HepG2 (cell line): ENCODE data around the gene LEPR. TPM values are rescaled to one million over a fixed set of nuclear protein-coding genes. Genes with fewer than 3 reads are reported as not detected.
A peak's percentile ranks its signal among the peaks of the same experiment; 100 is the strongest.

ENCODE experiments used
- ATAC-seq: fragments of 200-7000 bp; cut with Tn5 transposase; 3 replicates; pipeline ENCODE4 v1.9.1; 2020; ENCODE audit warnings: mild to moderate bottlenecking, moderate library complexity
- BruUV-seq: library from RNA; stranded (reverse); fragments of 400-500 nt; replicated peaks from 2 replicates; lab custom pipeline; 2021; lab: Mats Ljungman, UMichigan
- CTCF ChIA-PET: fragments of 300-600 bp; formaldehyde crosslinking; extraction: SDS; loops from one replicate; lab custom pipeline; 2021; ENCODE audit warnings: low total read pairs, inconsistent platforms, low intra/inter-chr PET ratio; lab: Yijun Ruan, JAX
- POLR2A ChIA-PET: fragments of 350-600 bp; sonication (Branson Sonifier 250); formaldehyde crosslinking; loops from one replicate; lab custom pipeline; 2020; ENCODE audit warnings: antibody characterized with exemption, inconsistent platforms; lab: Yijun Ruan, JAX
- DNase-seq: peaks from one replicate; pipeline ENCODE4 v3.0.0-alpha.2; 2015; ENCODE audit warnings: low spot score
- FAIRE-seq: peaks from 3 replicates; lab custom pipeline; 2011; peaks lifted over from hg19 to GRCh38; lab: Jason Lieb, UNC
- H2AFZ ChIP-seq: one replicate; pipeline ENCODE4 v1.6.1; 2011; ENCODE audit warnings: low read length, inconsistent platforms
- H3K27ac ChIP-seq: fragments of 300-600 bp; 3 replicates; pipeline ENCODE4 v1.8.0; 2011; ENCODE audit warnings: mixed run types, mild to moderate bottlenecking, mixed read lengths, low read length, inconsistent platforms; ENCODE audit not compliant: insufficient read depth; ENCODE audit errors: extremely low read length
- H3K27me3 ChIP-seq, 2 experiments: fragments of 200-600 bp in 1 of 2; 2 replicates in 1 of 2; 3 replicates in 1 of 2; pipeline versions ENCODE4 v1.6.0 to v1.8.0; 2011; ENCODE audit warnings: low read length in 2 of 2, mild to moderate bottlenecking in 2 of 2, moderate library complexity in 2 of 2, inconsistent platforms in 1 of 2; ENCODE audit not compliant: insufficient read depth in 2 of 2, control insufficient read depth in 1 of 2
- H3K36me3 ChIP-seq, 2 experiments: fragments of 200-600 bp in 1 of 2; replicated peaks in 1 of 2; 2 replicates in 1 of 2; 3 replicates in 1 of 2; pipeline versions ENCODE4 v1.5.1 to v1.8.0; 2011; ENCODE audit warnings: low read length in 2 of 2, inconsistent platforms in 1 of 2; ENCODE audit not compliant: insufficient read depth in 2 of 2, control insufficient read depth in 1 of 2
- H3K4me1 ChIP-seq: 2 replicates; pipeline ENCODE4 v1.5.1; 2012; ENCODE audit warnings: low read length, inconsistent platforms; ENCODE audit not compliant: insufficient read depth
- H3K4me2 ChIP-seq: 2 replicates; pipeline ENCODE4 v1.6.0; 2011; ENCODE audit warnings: low read depth, low read length, inconsistent platforms
- H3K4me3 ChIP-seq, 3 experiments: fragments of 200-600 bp in 1 of 3; sonication (generic), shearing (Covaris generic) in 1 of 3; replicated peaks in 1 of 3; 2 replicates each; pipeline ENCODE4 v1.5.1; 2011 to 2016; ENCODE audit warnings: low read length in 3 of 3, inconsistent platforms in 2 of 3, low read depth in 2 of 3, mild to moderate bottlenecking in 2 of 3, control low read depth in 1 of 3, mixed read lengths in 1 of 3; ENCODE audit not compliant: insufficient read depth in 1 of 3
- H3K79me2 ChIP-seq: one replicate; pipeline ENCODE4 v1.6.1; 2011; ENCODE audit warnings: low read length, inconsistent platforms; ENCODE audit not compliant: insufficient read depth
- H3K9ac ChIP-seq: 2 replicates; pipeline ENCODE4 v1.6.0; 2011; ENCODE audit warnings: mild to moderate bottlenecking, low read depth, low read length, inconsistent platforms; ENCODE audit not compliant: insufficient read depth
- H3K9me3 ChIP-seq: 2 replicates; pipeline ENCODE4 v1.5.1; 2012; ENCODE audit warnings: mild to moderate bottlenecking, low read length
- H4K20me1 ChIP-seq: 2 replicates; pipeline ENCODE4 v1.6.0; 2011; ENCODE audit warnings: inconsistent platforms, mild to moderate bottlenecking, low read length, moderate library complexity; ENCODE audit not compliant: insufficient read depth
- CEBPB ChIP-seq: IDR thresholded peaks from 2 replicates; pipeline ENCODE4 v1.6.1; 2011; ENCODE audit warnings: low read depth, low read length, improper control_type of control experiment, borderline replicate concordance
- CEBPG ChIP-seq: IDR thresholded peaks from 2 replicates; pipeline ENCODE4 v1.6.1; 2016
- KMT2B ChIP-seq: IDR thresholded peaks from 2 replicates; pipeline ENCODE4 v1.6.1; 2016; ENCODE audit warnings: missing genetic modification reagents, missing compliant biosample characterization
- MIER3 ChIP-seq: IDR thresholded peaks from 2 replicates; pipeline ENCODE4 v1.6.1; 2016; ENCODE audit warnings: missing compliant biosample characterization, borderline replicate concordance
- TBX2 ChIP-seq: sonication (generic); formaldehyde crosslinking; IDR thresholded peaks from 2 replicates; pipeline ENCODE4 v1.5.0; 2020; ENCODE audit warnings: missing genetic modification reagents, mild to moderate bottlenecking, borderline replicate concordance
- ZBTB1 ChIP-seq: sonication (generic); formaldehyde crosslinking; IDR thresholded peaks from 2 replicates; pipeline ENCODE4 v1.4.0; 2020; ENCODE audit warnings: missing genetic modification reagents, borderline replicate concordance
- ZBTB14 ChIP-seq: sonication (generic); formaldehyde crosslinking; IDR thresholded peaks from 2 replicates; pipeline ENCODE4 v1.4.0; 2020; ENCODE audit warnings: missing genetic modification reagents
- ZNF30 ChIP-seq: sonication (generic); formaldehyde crosslinking; IDR thresholded peaks from 2 replicates; pipeline ENCODE4 v1.5.0; 2020; ENCODE audit warnings: mild to moderate bottlenecking, missing genetic modification reagents
- ZNF781 ChIP-seq: sonication (generic); formaldehyde crosslinking; IDR thresholded peaks from 2 replicates; pipeline ENCODE4 v1.5.1; 2020; ENCODE audit warnings: borderline replicate concordance, mild to moderate bottlenecking, missing genetic modification reagents; ENCODE audit errors: not compliant biosample characterization
- ZSCAN20 ChIP-seq: sonication (generic); formaldehyde crosslinking; IDR thresholded peaks from 2 replicates; pipeline ENCODE4 v1.4.0; 2020; ENCODE audit warnings: missing genetic modification reagents, mild to moderate bottlenecking, borderline replicate concordance
- WGBS: methylation state at CpG from one replicate; pipeline ENCODE4 v1.1.6; 2017; ENCODE audit warnings: low lambda C conversion rate; 5-methylcytosine and 5-hydroxymethylcytosine counted together
- in situ Hi-C: cut with HindIII; loops from 2 replicates; pipeline ENCODE4 v1.10.0; 2017; ENCODE audit warnings: low pct_unique_long_range_greater_than_20kb; ENCODE audit not compliant: extremely low pct_ligation_motif_present
- intact Hi-C: fragments of 100-400 bp; cut with micrococcal nuclease; formaldehyde crosslinking; loops from one replicate; pipeline ENCODE4 v1.10.0; 2022; ENCODE audit not compliant: unreplicated experiment
- polyA plus RNA-seq, 8 experiments: library from polyadenylated mRNA; depleted of rRNA in 3 of 8; stranded (reverse) in 7 of 8; unstranded in 1 of 8; fragments of >200 nt; fragmentation: Illumina TruSeq in 4 of 8; extraction: Trizol in 4 of 8; gene quantifications; 2 replicates each; pipeline versions ENCODE4 v1.2.1 to v1.2.3, GENCODE V29; 2011 to 2016; ENCODE audit warnings: low read depth in 4 of 8, missing spikeins in 1 of 8, mixed read lengths in 1 of 8; ENCODE audit not compliant: insufficient read depth in 1 of 8
- total RNA-seq, 5 experiments: library from RNA; depleted of rRNA; stranded (reverse); fragments of >200 nt; fragmentation: Illumina TruSeq; extraction: Trizol; gene quantifications; 2 replicates each; pipeline ENCODE4 v1.2.3, GENCODE V29; 2016; ENCODE audit warnings: low read depth in 1 of 5
- TF ChIP-seq, protein P1 (sequence below): sonication (generic); formaldehyde crosslinking; IDR thresholded peaks from 2 replicates; pipeline ENCODE4 v1.5.1; 2020; ENCODE audit warnings: mild to moderate bottlenecking, missing genetic modification reagents, moderate library complexity
- TF ChIP-seq, protein P2 (sequence below): sonication (generic); formaldehyde crosslinking; IDR thresholded peaks from 2 replicates; pipeline ENCODE4 v1.5.0; 2020; ENCODE audit warnings: missing genetic modification reagents, mild to moderate bottlenecking, borderline replicate concordance

Gene LEPR
- total and polyA plus RNA-seq, 2 of the 13 experiments (the other 11 are each of a cell fraction or from before 2014, with no cell fraction given), result 0.60 to 1.7 TPM

DNA sequence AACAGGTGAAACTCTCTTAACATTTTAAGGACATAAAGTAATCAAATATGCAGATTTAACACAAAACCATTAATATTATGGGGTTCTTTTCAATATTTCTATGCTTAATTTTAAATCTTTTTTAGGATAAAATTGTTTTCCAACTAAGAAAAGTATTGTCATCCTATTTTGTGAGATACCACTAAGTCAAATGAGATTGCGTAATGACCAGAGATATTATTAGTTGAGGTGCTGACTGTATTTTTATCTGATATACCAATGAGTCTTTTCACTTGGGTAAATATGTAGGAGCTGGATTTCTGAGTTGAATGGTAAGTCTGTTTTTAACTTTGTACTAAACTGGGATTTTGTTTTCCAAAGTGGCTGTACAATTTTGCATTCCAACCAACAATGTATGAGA lies 25.4 kb downstream of the LEPR start:
- in situ Hi-C loops (loop anchor here (25.0 kb wide), 1 partner anchor 241 kb away; no protein-coding TSS in a partner anchor), intact Hi-C loops (no loop called here)
- Histone ChIP-seq H2AFZ (no peak overlapping the region), H3K9me3 (no peaks in the 10 kb centered on the region; the same call in 1 of the 2 replicates), H4K20me1 (no peaks in the 10 kb centered on the region), H3K36me3 (no peaks in the 10 kb centered on the region), H3K4me3 (no peak overlapping the region), H3K27me3 (no peaks in the 10 kb centered on the region), H3K79me2 (no peaks in the 10 kb centered on the region), H3K9ac (no peak overlapping the region), H3K4me1 (peaks cover 11% of the 10 kb centered on the region; the same call in 1 of the 2 replicates), H3K4me2 (no peak overlapping the region), H3K27ac (no peak overlapping the region)
- TF ChIP-seq CEBPB, result peak; percentile 79
- no peak for TF ChIP-seq ZBTB1 (CRISPR knock-in tag)
- TF ChIP-seq CEBPG, result 0 out of 2 replicates have a peak, but pooled peaks have one; percentile 12
- ChIA-PET POLR2A (no interaction called here), CTCF (no interaction called here)
- FAIRE-seq (no peak), ATAC-seq (no peak), DNase-seq (no peak)
- 97% methylated on average over 1 of the region's 1 CpG for WGBS
- no TSS peak for BruUV-seq

GRCh38 chr1:65449214-65449823 lies 28.9 kb downstream of the LEPR start:
- DNase-seq (no peak), FAIRE-seq (no peak), ATAC-seq (peak; percentile 86)
- ChIA-PET CTCF (no interaction called here), POLR2A (interaction anchor here (1.2 kb wide), 1 partner anchor 18 kb away, joined by 3 read pairs; no protein-coding TSS in a partner anchor)
- no peak overlapping the region for H2AFZ ChIP-seq
- no peaks in the 10 kb centered on the region for H3K79me2 ChIP-seq
- H4K20me1 ChIP-seq, result no peaks in the 10 kb centered on the region
- in situ Hi-C loops (loop anchor here (25.0 kb wide), 1 partner anchor 238 kb away; no protein-coding TSS in a partner anchor), intact Hi-C loops (no loop called here)
- 55% methylated on average over 2 of the region's 4 CpGs for WGBS
- no peaks in the 10 kb centered on the region for H3K4me1 ChIP-seq
- H3K36me3 ChIP-seq, result no peaks in the 10 kb centered on the region
- no TSS peak for BruUV-seq
- no peak overlapping the region for H3K4me3 ChIP-seq
- H3K27me3 ChIP-seq, result no peaks in the 10 kb centered on the region
- H3K27ac ChIP-seq, result no peak overlapping the region
- no peak overlapping the region for H3K4me2 ChIP-seq
- no peaks in the 10 kb centered on the region for H3K9me3 ChIP-seq
- H3K9ac ChIP-seq, result no peak overlapping the region
- TF ChIP-seq ZBTB14 (CRISPR knock-in tag) (no peak), ZSCAN20 (no peak), TBX2 (CRISPR knock-in tag) (no peak), ZNF781 (CRISPR knock-in tag) (no peak), ZNF30 (CRISPR knock-in tag) (no peak), KMT2B (CRISPR knock-in tag) (no peak), MIER3 (CRISPR knock-in tag) (no peak)
- TF ChIP-seq, protein P1, sequence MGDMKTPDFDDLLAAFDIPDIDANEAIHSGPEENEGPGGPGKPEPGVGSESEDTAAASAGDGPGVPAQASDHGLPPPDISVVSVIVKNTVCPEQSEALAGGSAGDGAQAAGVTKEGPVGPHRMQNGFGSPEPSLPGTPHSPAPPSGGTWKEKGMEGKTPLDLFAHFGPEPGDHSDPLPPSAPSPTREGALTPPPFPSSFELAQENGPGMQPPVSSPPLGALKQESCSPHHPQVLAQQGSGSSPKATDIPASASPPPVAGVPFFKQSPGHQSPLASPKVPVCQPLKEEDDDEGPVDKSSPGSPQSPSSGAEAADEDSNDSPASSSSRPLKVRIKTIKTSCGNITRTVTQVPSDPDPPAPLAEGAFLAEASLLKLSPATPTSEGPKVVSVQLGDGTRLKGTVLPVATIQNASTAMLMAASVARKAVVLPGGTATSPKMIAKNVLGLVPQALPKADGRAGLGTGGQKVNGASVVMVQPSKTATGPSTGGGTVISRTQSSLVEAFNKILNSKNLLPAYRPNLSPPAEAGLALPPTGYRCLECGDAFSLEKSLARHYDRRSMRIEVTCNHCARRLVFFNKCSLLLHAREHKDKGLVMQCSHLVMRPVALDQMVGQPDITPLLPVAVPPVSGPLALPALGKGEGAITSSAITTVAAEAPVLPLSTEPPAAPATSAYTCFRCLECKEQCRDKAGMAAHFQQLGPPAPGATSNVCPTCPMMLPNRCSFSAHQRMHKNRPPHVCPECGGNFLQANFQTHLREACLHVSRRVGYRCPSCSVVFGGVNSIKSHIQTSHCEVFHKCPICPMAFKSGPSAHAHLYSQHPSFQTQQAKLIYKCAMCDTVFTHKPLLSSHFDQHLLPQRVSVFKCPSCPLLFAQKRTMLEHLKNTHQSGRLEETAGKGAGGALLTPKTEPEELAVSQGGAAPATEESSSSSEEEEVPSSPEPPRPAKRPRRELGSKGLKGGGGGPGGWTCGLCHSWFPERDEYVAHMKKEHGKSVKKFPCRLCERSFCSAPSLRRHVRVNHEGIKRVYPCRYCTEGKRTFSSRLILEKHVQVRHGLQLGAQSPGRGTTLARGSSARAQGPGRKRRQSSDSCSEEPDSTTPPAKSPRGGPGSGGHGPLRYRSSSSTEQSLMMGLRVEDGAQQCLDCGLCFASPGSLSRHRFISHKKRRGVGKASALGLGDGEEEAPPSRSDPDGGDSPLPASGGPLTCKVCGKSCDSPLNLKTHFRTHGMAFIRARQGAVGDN, result 0 out of 2 replicates have a peak, but pooled peaks have one; percentile 13
- TF ChIP-seq, protein P2, sequence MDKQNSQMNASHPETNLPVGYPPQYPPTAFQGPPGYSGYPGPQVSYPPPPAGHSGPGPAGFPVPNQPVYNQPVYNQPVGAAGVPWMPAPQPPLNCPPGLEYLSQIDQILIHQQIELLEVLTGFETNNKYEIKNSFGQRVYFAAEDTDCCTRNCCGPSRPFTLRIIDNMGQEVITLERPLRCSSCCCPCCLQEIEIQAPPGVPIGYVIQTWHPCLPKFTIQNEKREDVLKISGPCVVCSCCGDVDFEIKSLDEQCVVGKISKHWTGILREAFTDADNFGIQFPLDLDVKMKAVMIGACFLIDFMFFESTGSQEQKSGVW, result no peak
